ENCODE results near the gene ERGIC1. TPM values are rescaled to one million over a fixed set of nuclear protein-coding genes. Genes with fewer than 3 reads are reported as not detected.

Gene ERGIC1
- total RNA-seq, 4 donors from 2014 or later, result 50.9 to 83.0 (median 65.5) TPM

- TF ChIP-seq POLR2A (IDR thresholded peaks at IDR 0.05) (no peak), CTCF (IDR thresholded peaks at IDR 0.05) (no peak)
- intact Hi-C loops (cut with DNase I), result loop anchor here (10.0 kb wide), 1 partner anchor 134 kb away; the partner anchor contains the start of gene DUSP1
- WGBS, 2 donors, result 79 to 83% methylated on average over 10 of the region's 10 CpGs
- Histone ChIP-seq H3K9me3 (no peaks in the 10 kb centered on the region), H3K36me3 (peaks cover 0 to 45% (median 0%) of the 10 kb centered on the region in 3 donors), H3K4me1 (peaks cover 9 to 43% (median 25%) of the 10 kb centered on the region in 3 donors), H3K27ac (peak overlapping the region in 3 of 4 donors; percentile 3 to 30 (median 7)), H3K27me3 (no peaks in the 10 kb centered on the region), H3K4me3 (no peak overlapping the region)
- no peak for DNase-seq
Observed at GRCh38 chr5:172908662-172909061, 74.6 kb downstream of the ERGIC1 start.

- Histone ChIP-seq H3K9me3 (no peaks in the 10 kb centered on the region), H3K4me1 (peaks cover 0 to 29% (median 11%) of the 10 kb centered on the region in 3 donors), H3K36me3 (peaks cover 0 to 58% (median 6%) of the 10 kb centered on the region in 3 donors), H3K27ac (peak overlapping the region in 1 of 4 donors; percentile 50), H3K27me3 (no peaks in the 10 kb centered on the region), H3K4me3 (no peak overlapping the region)
- no peak for TF ChIP-seq POLR2A (IDR thresholded peaks at IDR 0.05)
- TF ChIP-seq CTCF (IDR thresholded peaks at IDR 0.05), result no peak
- DNase-seq, result no peak
- intact Hi-C loops (cut with DNase I), result loop anchor here (10.0 kb wide), 1 partner anchor 135 kb away; the partner anchor contains the start of gene DUSP1
- WGBS, 2 donors, result 82 to 88% methylated on average over 8 of the region's 8 CpGs
Observed at GRCh38 chr5:172909931-172910502, 76.0 kb downstream of the ERGIC1 start.

- intact Hi-C loops (cut with DNase I), result no loop called here
- Histone ChIP-seq H3K27me3 (no peaks in the 10 kb centered on the region), H3K4me1 (peaks cover 0 to 19% (median 4%) of the 10 kb centered on the region in 3 donors), H3K4me3 (no peak overlapping the region), H3K36me3 (peaks cover 0 to 68% (median 16%) of the 10 kb centered on the region in 3 donors), H3K27ac (peak overlapping the region; percentile 32 to 83 (median 64)), H3K9me3 (no peaks in the 10 kb centered on the region)
- WGBS, 2 donors, result 60 to 77% methylated on average over 7 to 9 of the region's 9 CpGs
- no peak for TF ChIP-seq POLR2A (IDR thresholded peaks at IDR 0.05)
- peak in 3 of 6 experiments; percentile 26 to 46 (median 46) for TF ChIP-seq CTCF (IDR thresholded peaks at IDR 0.05)
- no peak for DNase-seq
Observed at GRCh38 chr5:172910828-172911627, 77.0 kb downstream of the ERGIC1 start.

- H3K27ac ChIP-seq, result peak overlapping the region; percentile 32 to 83 (median 64)
- WGBS, 2 donors, result 53 to 74% methylated on average over 2 of the region's 2 CpGs
- peaks cover 0 to 15% (median 4%) of the 10 kb centered on the region in 3 donors for H3K4me1 ChIP-seq
- no peaks in the 10 kb centered on the region for H3K27me3 ChIP-seq
- no peak for TF ChIP-seq CTCF (IDR thresholded peaks at IDR 0.05)
- intact Hi-C loops (cut with DNase I), result no loop called here
- no peak overlapping the region for H3K4me3 ChIP-seq
- no peak for DNase-seq
- peaks cover 0 to 74% (median 16%) of the 10 kb centered on the region in 3 donors for H3K36me3 ChIP-seq
- H3K9me3 ChIP-seq, result no peaks in the 10 kb centered on the region
Observed at GRCh38 chr5:172911628-172911880, 77.5 kb downstream of the ERGIC1 start.

- no peak for DNase-seq
- peaks cover 0 to 78% (median 16%) of the 10 kb centered on the region in 3 donors for H3K36me3 ChIP-seq
- 67 to 73% methylated on average over 1 of the region's 1 CpG for WGBS, 2 donors
Observed at GRCh38 chr5:172911976-172912375, 77.9 kb downstream of the ERGIC1 start.

More at GRCh38 chr5:172911976-172912375, 77.9 kb downstream of the ERGIC1 start:
- TF ChIP-seq POLR2A (IDR thresholded peaks at IDR 0.05), result no peak
- no peak for TF ChIP-seq CTCF (IDR thresholded peaks at IDR 0.05)
- peaks cover 0 to 15% (median 4%) of the 10 kb centered on the region in 3 donors for H3K4me1 ChIP-seq
- H3K9me3 ChIP-seq, result no peaks in the 10 kb centered on the region
- no peaks in the 10 kb centered on the region for H3K27me3 ChIP-seq
- peak overlapping the region in 3 of 4 donors; percentile 63 to 83 (median 65) for H3K27ac ChIP-seq
- no peak overlapping the region for H3K4me3 ChIP-seq
- intact Hi-C loops (cut with DNase I), result no loop called here

Data from esophagus squamous epithelium (tissue), 5 donors.